ENCODE measurements around the gene NFATC2.

- TF ChIP-seq CTCF (IDR thresholded peaks at IDR 0.05; ENCODE audit: low read length) (no peak), EZH2 (IDR thresholded peaks at IDR 0.05; ENCODE audit: borderline replicate concordance, low read length) (no peak)
Observed at GRCh38 chr20:51566594-51566993, 24.1 kb upstream of the NFATC2 start.
